ENCODE data around the gene TSPAN1. TPM values are rescaled to one million over a fixed set of nuclear protein-coding genes. Genes with fewer than 3 reads are reported as not detected.

The TSPAN1 gene
- total RNA-seq, 2 experiments from 2014 or later: not detected

DNA sequence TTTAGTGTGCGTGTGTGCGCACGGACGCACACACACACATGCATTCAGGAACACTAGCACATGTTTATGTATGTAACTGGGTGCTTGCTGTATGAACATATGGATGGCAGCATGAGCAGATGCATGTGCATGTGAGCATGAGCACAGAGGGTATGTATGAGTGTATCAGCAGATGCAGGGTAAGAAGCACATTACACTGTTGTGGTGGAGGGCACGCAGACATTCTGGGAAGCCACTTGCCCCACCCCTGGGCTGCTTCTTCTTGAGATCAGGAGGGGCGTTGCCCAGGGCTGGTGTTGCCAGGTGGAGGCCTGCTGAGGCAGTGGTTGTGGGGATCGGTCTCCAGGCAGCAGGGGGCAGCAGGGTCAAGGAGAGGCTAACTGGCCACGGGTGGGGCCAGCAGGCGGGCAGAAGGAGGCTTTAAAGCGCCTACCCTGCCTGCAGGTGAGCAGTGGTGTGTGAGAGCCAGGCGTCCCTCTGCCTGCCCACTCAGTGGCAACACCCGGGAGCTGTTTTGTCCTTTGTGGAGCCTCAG, 5.3 kb downstream of the TSPAN1 start:
- Mint-ChIP-seq H3K9me3 (ENCODE audit: insufficient read depth) (no peaks in the 10 kb centered on the region), H3K4me3 (no peak overlapping the region), H3K36me3 (ENCODE audit: low read depth) (no peaks in the 10 kb centered on the region), H3K27ac (no peak overlapping the region), H3K27me3 (ENCODE audit: low read depth) (peaks cover 2% of the 10 kb centered on the region), H3K4me1 (ENCODE audit: low read depth) (peaks cover 17% of the 10 kb centered on the region)
- DNase-seq (no peak), ATAC-seq (no peak)
- POLR2A ChIA-PET: no interaction called here
- CTCF ChIA-PET: interaction anchor here (0.6 to 6.5 kb wide), 6 partner anchors 13 to 332 kb away, joined by 3 to 80 read pairs (median 4); no protein-coding TSS in a partner anchor

DNA sequence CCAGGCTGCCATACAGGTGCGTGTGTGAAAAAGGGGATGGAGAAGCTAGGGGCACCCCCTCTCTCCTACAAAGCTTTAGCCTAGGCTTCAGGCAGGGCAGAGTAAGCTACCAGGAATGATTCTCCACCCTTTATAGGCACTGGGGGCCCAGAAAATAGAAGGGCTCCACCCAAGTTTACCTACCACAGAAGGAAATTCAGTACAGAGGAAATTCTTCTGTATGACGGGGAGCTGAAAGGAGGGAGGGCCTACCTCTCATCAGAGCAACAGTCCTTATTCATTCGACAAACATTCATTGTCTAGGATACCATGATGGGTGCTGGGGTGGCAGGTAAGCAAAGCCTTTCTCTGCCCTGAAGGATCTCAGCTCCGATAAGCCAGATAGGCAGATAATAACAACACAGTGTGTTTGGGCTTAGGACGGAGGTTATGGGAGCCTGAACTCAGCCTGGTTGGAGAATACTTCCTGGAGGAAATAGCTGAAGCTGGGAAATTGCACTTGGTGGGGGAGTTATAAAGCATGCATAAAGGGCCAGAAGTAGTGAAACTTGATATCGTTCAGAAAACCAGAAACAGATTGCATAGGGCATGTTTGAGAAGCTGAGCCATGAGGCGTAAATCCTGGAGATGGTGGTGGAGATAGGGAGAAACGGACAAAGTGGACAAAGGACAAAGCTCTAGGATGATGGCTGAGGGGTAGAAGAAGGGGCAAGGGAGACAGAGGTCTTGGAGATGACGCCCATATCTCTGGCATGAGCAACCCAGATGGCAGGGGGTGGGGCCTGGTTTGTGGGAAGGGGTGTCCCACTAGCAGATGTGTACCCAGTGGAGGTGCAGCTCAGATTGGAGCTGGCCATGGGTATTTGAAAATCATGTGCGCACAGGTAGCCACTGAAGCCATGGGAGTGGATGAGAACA, 6.7 kb downstream of the TSPAN1 start:
- Mint-ChIP-seq H3K27me3 (ENCODE audit: low read depth) (peaks cover 2% of the 10 kb centered on the region), H3K36me3 (ENCODE audit: low read depth) (no peaks in the 10 kb centered on the region), H3K4me1 (ENCODE audit: low read depth) (peaks cover 17% of the 10 kb centered on the region), H3K9me3 (ENCODE audit: insufficient read depth) (no peaks in the 10 kb centered on the region), H3K4me3 (no peak overlapping the region), H3K27ac (no peak overlapping the region)
- ChIA-PET POLR2A (interaction anchor here (0.9 kb wide), 1 partner anchor 10 kb away, joined by 3 read pairs; no protein-coding TSS in a partner anchor), CTCF (interaction anchor here (0.6 to 6.5 kb wide), 8 partner anchors 14 to 155 kb away, joined by 3 to 80 read pairs (median 4); no protein-coding TSS in a partner anchor)
- DNase-seq (no peak), ATAC-seq (no peak)

DNA sequence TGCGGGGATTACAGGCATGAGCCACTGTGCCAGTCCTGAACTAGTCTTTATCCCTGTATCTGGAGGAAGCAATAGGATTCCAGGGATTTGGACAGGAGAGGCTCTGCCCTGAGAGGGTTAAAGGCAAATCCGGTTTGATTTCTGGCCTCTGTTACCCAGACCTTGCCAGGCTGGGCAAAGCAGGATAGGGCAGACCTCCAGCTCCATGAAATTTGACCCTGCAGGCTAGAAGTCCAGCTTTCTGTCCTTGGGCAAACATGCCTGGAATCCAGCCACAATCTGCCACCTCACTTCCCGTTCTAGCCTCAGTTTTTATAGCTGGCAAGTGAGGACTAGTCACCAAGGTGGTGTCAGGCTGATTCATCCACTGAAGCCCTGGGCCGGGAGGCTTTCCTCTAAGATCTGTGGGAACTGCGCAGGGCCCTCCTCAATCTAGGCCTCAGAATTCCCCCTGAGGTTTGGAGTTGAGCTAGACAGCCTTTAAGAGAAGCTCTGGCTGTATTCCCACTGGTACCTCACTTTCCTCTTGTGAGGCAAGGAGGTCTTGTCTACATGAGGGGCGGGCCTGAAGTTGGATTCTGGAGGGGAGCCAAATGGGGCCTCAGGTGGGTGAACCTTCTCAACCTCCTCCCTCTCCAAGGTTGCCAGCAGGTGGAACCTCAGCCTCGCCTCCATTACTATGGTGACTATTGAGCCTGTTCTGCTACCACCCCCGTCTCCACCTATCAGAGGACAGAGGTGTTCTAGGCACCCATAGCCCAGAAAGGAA, 8.4 kb downstream of the TSPAN1 start:
- ATAC-seq (no peak), DNase-seq (no peak)
- Mint-ChIP-seq H3K27me3 (ENCODE audit: low read depth) (peaks cover 2% of the 10 kb centered on the region), H3K36me3 (ENCODE audit: low read depth) (no peaks in the 10 kb centered on the region), H3K27ac (no peak overlapping the region), H3K4me3 (no peak overlapping the region), H3K4me1 (ENCODE audit: low read depth) (peaks cover 17% of the 10 kb centered on the region), H3K9me3 (ENCODE audit: insufficient read depth) (no peaks in the 10 kb centered on the region)
- CTCF ChIA-PET: interaction anchor here (1.2 to 6.5 kb wide), 5 partner anchors 38 to 147 kb away, joined by 3 to 80 read pairs (median 9); no protein-coding TSS in a partner anchor
- POLR2A ChIA-PET: no interaction called here

DNA sequence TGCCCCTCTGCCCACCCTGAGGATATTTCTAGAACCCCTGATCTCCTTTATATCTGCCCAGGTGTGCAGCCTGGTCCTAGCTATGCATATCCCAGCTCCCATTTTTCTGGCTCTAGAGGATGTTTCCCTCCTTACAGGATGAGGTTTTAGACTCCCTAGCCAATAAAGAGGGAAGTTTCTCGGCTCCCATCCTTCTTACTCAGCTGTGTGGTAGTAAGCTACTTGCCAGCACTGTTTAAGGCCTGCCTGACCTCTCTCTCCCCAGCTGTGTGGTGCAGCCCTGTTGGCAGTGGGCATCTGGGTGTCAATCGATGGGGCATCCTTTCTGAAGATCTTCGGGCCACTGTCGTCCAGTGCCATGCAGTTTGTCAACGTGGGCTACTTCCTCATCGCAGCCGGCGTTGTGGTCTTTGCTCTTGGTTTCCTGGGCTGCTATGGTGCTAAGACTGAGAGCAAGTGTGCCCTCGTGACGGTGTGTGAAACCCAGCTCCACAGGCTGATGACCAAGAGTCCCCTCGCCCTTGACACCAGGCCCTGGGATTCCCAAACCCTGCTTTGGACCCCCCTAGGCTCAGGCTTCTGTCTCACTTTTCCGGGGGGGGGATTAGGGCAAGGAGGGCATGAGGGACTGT, 9.2 kb downstream of the TSPAN1 start:
- Mint-ChIP-seq H3K4me1 (ENCODE audit: low read depth) (peaks cover 17% of the 10 kb centered on the region), H3K4me3 (no peak overlapping the region), H3K27me3 (ENCODE audit: low read depth) (peaks cover 2% of the 10 kb centered on the region), H3K9me3 (ENCODE audit: insufficient read depth) (no peaks in the 10 kb centered on the region), H3K27ac (no peak overlapping the region), H3K36me3 (ENCODE audit: low read depth) (no peaks in the 10 kb centered on the region)
- no peak for DNase-seq
- ChIA-PET CTCF (interaction anchor here (1.2 to 6.5 kb wide), 5 partner anchors 37 to 148 kb away, joined by 3 to 80 read pairs (median 4); no protein-coding TSS in a partner anchor), POLR2A (interaction anchor here (0.7 kb wide), 1 partner anchor 134 kb away, joined by 3 read pairs; no protein-coding TSS in a partner anchor)
- no peak for ATAC-seq

DNA sequence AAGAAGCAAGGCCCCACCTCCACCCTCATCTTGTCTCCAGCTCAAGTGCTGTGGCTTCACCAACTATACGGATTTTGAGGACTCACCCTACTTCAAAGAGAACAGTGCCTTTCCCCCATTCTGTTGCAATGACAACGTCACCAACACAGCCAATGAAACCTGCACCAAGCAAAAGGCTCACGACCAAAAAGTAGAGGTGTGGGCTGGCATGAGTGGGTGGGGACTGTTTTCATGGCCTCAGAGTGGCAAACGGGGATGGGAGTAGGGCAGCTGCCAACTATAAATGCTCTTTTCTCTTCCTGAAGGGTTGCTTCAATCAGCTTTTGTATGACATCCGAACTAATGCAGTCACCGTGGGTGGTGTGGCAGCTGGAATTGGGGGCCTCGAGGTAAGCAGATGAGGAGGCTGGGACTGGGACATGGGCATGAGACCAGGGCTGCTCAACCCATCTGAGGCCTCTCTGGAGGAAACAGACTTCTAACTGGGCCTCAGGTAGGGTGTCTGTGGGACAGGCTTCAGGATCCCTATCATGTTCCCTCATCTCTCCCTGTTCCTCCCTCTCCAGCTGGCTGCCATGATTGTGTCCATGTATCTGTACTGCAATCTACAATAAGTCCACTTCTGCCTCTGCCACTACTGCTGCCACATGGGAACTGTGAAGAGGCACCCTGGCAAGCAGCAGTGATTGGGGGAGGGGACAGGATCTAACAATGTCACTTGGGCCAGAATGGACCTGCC, 10.2 kb downstream of the TSPAN1 start:
- POLR2A ChIA-PET: interaction anchor here (0.7 kb wide), 1 partner anchor 135 kb away, joined by 3 read pairs; no protein-coding TSS in a partner anchor
- Mint-ChIP-seq H3K4me3 (no peak overlapping the region), H3K9me3 (ENCODE audit: insufficient read depth) (no peaks in the 10 kb centered on the region), H3K36me3 (ENCODE audit: low read depth) (no peaks in the 10 kb centered on the region), H3K4me1 (ENCODE audit: low read depth) (peaks cover 17% of the 10 kb centered on the region), H3K27ac (peak overlapping the region; percentile 18), H3K27me3 (ENCODE audit: low read depth) (peaks cover 2% of the 10 kb centered on the region)
- ATAC-seq: no peak
- CTCF ChIA-PET: interaction anchor here (1.2 to 1.7 kb wide), 2 partner anchors 39 to 123 kb away, joined by 3 to 9 read pairs; no protein-coding TSS in a partner anchor
- no peak for DNase-seq

DNA sequence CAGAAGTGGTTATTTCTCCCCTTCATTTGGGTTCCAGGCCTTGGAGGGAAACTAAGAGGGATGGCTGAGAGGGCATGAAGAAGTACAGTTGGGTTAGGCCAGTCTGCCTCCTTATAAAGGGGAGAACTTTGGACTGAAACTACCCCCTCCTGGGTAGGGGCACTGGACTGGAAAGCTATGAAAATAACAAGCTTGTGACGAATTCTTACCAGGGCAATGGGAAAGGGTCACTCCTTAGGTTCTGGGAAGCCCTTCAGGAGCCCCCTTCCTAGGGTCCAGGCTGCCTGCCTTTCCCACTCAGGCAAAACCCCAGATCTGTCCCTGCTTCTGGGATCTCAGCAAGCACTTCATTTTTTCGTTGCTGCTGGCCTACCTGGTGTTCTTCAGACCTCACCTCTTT, 11.2 kb downstream of the TSPAN1 start:
- ChIA-PET POLR2A (no interaction called here), CTCF (no interaction called here)
- ATAC-seq: no peak

DNA sequence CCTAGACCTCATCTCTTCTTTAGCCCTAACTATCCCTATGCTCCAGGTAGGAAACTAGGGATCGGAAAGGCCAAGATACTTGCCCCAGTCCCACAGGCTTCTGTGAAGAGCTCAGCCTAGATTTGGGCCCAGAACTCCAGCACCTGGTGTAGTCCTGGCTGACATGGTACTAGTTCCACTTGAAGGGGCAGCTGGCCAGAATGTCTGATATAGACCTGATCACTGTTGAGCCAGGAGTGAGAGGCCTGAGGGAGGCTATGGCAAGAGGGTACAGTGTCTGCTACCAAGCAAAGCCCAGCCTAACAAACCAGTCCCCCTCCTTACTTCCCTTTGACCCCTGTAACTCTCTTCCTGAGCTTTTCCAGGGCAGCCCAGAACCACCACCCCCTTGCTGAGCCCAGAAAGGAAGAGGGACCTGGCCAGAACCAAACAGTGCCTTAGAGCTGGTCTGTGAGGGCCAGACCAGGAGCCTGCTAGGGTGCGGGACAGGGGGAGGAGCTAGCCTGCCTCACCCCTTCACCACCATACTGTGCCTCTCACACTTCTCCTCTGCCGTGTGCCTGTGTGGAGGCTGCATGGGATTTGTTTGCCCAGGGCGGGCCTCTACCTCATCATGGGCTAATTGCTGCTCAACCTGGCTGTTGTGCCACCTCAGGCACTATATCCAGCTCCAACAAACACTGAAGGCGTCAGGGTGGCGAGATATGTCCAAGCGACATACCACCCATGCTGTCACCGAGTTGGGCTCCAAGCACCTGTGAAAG, 12.4 kb downstream of the TSPAN1 start:
- no peaks in the 10 kb centered on the region for H3K36me3 Mint-ChIP-seq (ENCODE audit: low read depth)
- H3K9me3 Mint-ChIP-seq (ENCODE audit: insufficient read depth): no peaks in the 10 kb centered on the region
- POLR2A ChIA-PET: interaction anchor here (0.9 kb wide), 1 partner anchor 12 kb away, joined by 3 read pairs; no protein-coding TSS in a partner anchor
- H3K4me3 Mint-ChIP-seq: no peak overlapping the region
- DNase-seq (no peak), ATAC-seq (no peak)
- no peaks in the 10 kb centered on the region for H3K27me3 Mint-ChIP-seq (ENCODE audit: low read depth)
- peaks cover 17% of the 10 kb centered on the region for H3K4me1 Mint-ChIP-seq (ENCODE audit: low read depth)
- CTCF ChIA-PET: interaction anchor here (0.8 kb wide), 1 partner anchor 36 kb away, joined by 6 read pairs; no protein-coding TSS in a partner anchor
- no peak overlapping the region for H3K27ac Mint-ChIP-seq

More for the DNA sequence above, 11.2 kb downstream of the TSPAN1 start:
- Mint-ChIP-seq H3K4me3 (no peak overlapping the region), H3K4me1 (ENCODE audit: low read depth) (peaks cover 17% of the 10 kb centered on the region), H3K9me3 (ENCODE audit: insufficient read depth) (no peaks in the 10 kb centered on the region), H3K27me3 (ENCODE audit: low read depth) (no peaks in the 10 kb centered on the region), H3K36me3 (ENCODE audit: low read depth) (no peaks in the 10 kb centered on the region), H3K27ac (no peak overlapping the region)
- no peak for DNase-seq

DNA sequence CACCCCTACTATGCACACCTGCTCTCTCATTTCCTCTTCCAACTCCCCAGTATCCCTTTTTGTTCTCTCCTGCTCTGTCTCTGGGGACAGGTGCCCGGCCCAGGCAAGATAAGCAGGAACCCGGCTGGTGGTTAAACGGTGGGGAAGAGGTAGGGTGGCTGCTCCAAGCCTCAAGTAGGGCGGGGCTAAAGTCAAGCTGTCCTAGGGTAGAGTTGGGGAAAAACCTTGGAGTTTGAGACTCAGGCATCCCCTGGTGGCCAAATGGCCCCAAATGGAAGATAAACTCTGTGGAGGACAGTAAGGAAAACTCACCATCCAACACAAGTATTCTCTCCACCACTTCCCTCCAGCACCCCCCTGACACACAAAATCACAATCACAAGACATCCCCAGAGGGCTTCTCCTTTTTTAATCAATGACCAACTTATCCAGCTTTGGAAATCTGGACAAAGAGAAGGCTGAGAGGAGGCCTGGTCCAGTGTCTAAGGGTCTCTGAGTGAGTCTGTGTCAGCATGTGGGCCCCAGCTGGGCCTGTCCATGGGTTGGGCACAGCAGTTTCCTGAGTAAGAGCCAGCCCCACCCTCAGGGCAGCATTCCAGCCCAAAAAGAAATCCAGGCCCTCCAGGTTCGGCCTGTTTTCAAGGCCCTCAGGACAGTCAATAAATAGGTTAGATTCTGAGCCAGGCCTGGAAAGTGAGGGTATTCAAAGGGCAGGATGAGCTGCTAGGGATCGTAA, 13.6 kb downstream of the TSPAN1 start:
- DNase-seq: no peak
- no peaks in the 10 kb centered on the region for H3K9me3 Mint-ChIP-seq (ENCODE audit: insufficient read depth)
- no peak for ATAC-seq
- no peaks in the 10 kb centered on the region for H3K27me3 Mint-ChIP-seq (ENCODE audit: low read depth)
- ChIA-PET CTCF (interaction anchor here (1.6 kb wide), 1 partner anchor 35 kb away, joined by 4 read pairs; no protein-coding TSS in a partner anchor), POLR2A (no interaction called here)
- peak overlapping the region; percentile 3 for H3K27ac Mint-ChIP-seq
- H3K36me3 Mint-ChIP-seq (ENCODE audit: low read depth): no peaks in the 10 kb centered on the region
- peaks cover 14% of the 10 kb centered on the region for H3K4me1 Mint-ChIP-seq (ENCODE audit: low read depth)
- no peak overlapping the region for H3K4me3 Mint-ChIP-seq

DNA sequence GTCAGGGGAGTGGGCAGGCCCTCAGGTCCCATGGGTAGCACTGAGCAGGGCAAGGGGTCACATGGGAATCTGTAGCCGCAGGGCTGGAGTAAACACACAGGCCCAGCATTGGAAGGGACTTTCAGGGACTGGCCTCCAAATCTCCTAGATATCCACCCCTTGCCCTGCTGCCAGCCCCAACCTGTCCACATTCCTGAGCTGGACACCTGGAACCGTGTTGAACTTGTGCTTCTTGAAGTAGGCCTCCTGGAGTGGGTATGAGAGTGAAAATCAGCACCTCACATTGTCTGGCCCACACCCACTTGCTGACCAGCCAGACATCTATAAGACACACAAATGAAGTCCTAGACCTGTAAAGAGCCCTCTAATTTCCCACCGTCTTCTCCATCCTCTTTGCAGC, 15.7 kb downstream of the TSPAN1 start:
- no peak for ATAC-seq
- Mint-ChIP-seq H3K36me3 (ENCODE audit: low read depth) (no peaks in the 10 kb centered on the region), H3K27me3 (ENCODE audit: low read depth) (no peaks in the 10 kb centered on the region), H3K4me1 (ENCODE audit: low read depth) (no peaks in the 10 kb centered on the region), H3K4me3 (no peak overlapping the region), H3K9me3 (ENCODE audit: insufficient read depth) (no peaks in the 10 kb centered on the region), H3K27ac (no peak overlapping the region)
- POLR2A ChIA-PET: interaction anchor here (1.2 kb wide), 1 partner anchor 22 kb away, joined by 3 read pairs; no protein-coding TSS in a partner anchor
- CTCF ChIA-PET: no interaction called here
- DNase-seq: no peak
